ENCODE results near the gene IL22RA2.
"Not testable (repeated sequence)": the region's sequence is repeated elsewhere in the genome, so short reads cannot be mapped to it uniquely, and the experiment has no call there.

The IL22RA2 gene

DNA sequence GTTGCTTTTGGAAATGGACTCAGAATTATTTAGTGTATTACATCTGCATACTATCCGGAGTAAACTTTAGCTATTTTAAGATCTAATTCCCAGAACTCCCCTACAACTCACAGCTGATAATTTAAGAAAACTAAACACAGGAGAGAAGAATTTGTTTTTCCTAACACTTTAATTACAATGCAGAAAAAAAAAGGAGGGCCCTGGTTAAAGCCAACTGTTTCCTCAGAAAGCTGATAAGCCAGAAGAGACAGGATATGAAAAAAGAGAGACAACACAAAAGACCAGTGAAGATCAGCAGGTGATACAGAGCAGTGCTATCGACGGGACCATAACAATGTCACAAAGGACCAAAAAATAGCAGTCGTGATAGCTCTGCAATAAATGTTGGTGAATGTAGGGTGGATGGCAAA is 39.9 kb upstream of the IL22RA2 start:
- Mint-ChIP-seq H3K4me3 (no peak overlapping the region), H3K27me3 (ENCODE audit: low read depth, poor library complexity) (no peaks in the 10 kb centered on the region), H3K36me3 (ENCODE audit: low read depth) (peaks cover 63% of the 10 kb centered on the region), H3K4me1 (peaks cover 20% of the 10 kb centered on the region), H3K9me3 (peaks cover 56% of the 10 kb centered on the region), H3K27ac (no peak overlapping the region)
- TF ChIP-seq, protein P1, sequence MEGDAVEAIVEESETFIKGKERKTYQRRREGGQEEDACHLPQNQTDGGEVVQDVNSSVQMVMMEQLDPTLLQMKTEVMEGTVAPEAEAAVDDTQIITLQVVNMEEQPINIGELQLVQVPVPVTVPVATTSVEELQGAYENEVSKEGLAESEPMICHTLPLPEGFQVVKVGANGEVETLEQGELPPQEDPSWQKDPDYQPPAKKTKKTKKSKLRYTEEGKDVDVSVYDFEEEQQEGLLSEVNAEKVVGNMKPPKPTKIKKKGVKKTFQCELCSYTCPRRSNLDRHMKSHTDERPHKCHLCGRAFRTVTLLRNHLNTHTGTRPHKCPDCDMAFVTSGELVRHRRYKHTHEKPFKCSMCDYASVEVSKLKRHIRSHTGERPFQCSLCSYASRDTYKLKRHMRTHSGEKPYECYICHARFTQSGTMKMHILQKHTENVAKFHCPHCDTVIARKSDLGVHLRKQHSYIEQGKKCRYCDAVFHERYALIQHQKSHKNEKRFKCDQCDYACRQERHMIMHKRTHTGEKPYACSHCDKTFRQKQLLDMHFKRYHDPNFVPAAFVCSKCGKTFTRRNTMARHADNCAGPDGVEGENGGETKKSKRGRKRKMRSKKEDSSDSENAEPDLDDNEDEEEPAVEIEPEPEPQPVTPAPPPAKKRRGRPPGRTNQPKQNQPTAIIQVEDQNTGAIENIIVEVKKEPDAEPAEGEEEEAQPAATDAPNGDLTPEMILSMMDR (IDR thresholded peaks at IDR 0.05) = no peak
- DNase-seq = no peak

- Mint-ChIP-seq H3K4me3 (no peak overlapping the region), H3K27ac (no peak overlapping the region), H3K36me3 (ENCODE audit: low read depth) (peaks cover 76% of the 10 kb centered on the region), H3K9me3 (peaks cover 69% of the 10 kb centered on the region), H3K27me3 (ENCODE audit: low read depth, poor library complexity) (no peaks in the 10 kb centered on the region), H3K4me1 (peaks cover 6% of the 10 kb centered on the region)
- TF ChIP-seq, protein P1 (IDR thresholded peaks at IDR 0.05) = no peak
- no peak for DNase-seq
These were observed 38.5 kb upstream of the IL22RA2 start for GRCh38 chr6:137211910-137212309.

DNA sequence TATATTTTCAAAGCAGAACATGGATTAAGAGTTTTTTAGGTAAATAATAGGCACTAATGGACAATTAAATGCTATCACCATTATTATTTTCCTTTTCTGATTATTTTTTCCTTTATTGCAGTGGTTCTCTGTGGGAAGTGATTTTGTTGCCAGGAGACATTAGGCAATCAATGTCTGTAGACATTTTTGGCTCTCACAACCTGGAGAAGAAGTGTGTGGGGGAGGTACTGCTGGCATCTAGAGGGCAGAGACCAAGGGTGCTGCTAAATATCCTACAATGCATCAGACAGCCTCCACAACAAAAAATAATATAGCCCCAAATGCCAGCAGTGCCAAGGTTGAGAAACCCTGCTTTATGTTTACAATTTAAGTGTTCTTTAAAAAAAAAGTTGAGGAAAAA is 37.5 kb upstream of the IL22RA2 start:
- no peaks in the 10 kb centered on the region for H3K27me3 Mint-ChIP-seq (ENCODE audit: low read depth, poor library complexity)
- peaks cover 73% of the 10 kb centered on the region for H3K9me3 Mint-ChIP-seq
- H3K4me1 Mint-ChIP-seq = no peaks in the 10 kb centered on the region
- no peak overlapping the region for H3K27ac Mint-ChIP-seq
- DNase-seq = no peak
- TF ChIP-seq, protein P1 (IDR thresholded peaks at IDR 0.05) = no peak
- peaks cover 86% of the 10 kb centered on the region for H3K36me3 Mint-ChIP-seq (ENCODE audit: low read depth)
- H3K4me3 Mint-ChIP-seq = no peak overlapping the region

DNA sequence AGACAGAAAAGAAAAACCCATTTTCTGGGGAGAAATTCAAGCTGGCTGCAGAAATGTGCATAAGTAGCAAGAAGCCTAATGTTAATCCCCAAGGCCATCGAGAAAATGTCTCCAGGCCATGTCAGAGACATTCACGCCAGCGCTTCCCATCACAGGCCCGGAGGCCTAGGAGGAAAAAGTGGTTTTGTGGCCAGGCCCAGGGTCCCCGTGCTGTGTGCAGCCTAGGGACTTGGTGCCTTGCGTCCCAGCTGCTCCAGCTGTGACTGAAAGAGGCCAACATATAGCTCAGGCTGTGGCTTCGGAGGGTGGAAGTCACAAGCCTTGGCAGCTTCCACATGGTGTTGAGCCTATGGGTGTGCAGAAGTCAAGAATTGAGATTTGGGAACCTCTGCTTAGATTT is 34.8 kb upstream of the IL22RA2 start:
- H3K4me1 Mint-ChIP-seq = no peaks in the 10 kb centered on the region
- TF ChIP-seq, protein P1 (IDR thresholded peaks at IDR 0.05) = no peak
- no peaks in the 10 kb centered on the region for H3K27me3 Mint-ChIP-seq (ENCODE audit: low read depth, poor library complexity)
- peaks cover 65% of the 10 kb centered on the region for H3K9me3 Mint-ChIP-seq
- peaks cover 96% of the 10 kb centered on the region for H3K36me3 Mint-ChIP-seq (ENCODE audit: low read depth)
- H3K27ac Mint-ChIP-seq = no peak overlapping the region
- H3K4me3 Mint-ChIP-seq = no peak overlapping the region
- DNase-seq = no peak

GRCh38 chr6:137207457-137207856 is 34.0 kb upstream of the IL22RA2 start:
- DNase-seq; H3K27me3 Mint-ChIP-seq (ENCODE audit: low read depth, poor library complexity); H3K4me1 Mint-ChIP-seq; H3K4me3 Mint-ChIP-seq; H3K27ac Mint-ChIP-seq: not testable (repeated sequence)
- Mint-ChIP-seq H3K36me3 (ENCODE audit: low read depth) (peaks cover 97% of the 10 kb centered on the region), H3K9me3 (peaks cover 59% of the 10 kb centered on the region)

GRCh38 chr6:137206577-137206976 is 33.1 kb upstream of the IL22RA2 start:
- no peaks in the 10 kb centered on the region for H3K4me1 Mint-ChIP-seq
- H3K4me3 Mint-ChIP-seq = no peak overlapping the region
- no peak for DNase-seq
- H3K36me3 Mint-ChIP-seq (ENCODE audit: low read depth) = peaks cover 94% of the 10 kb centered on the region
- TF ChIP-seq, protein P1 (IDR thresholded peaks at IDR 0.05) = no peak
- peaks cover 50% of the 10 kb centered on the region for H3K9me3 Mint-ChIP-seq
- H3K27me3 Mint-ChIP-seq (ENCODE audit: low read depth, poor library complexity) = no peaks in the 10 kb centered on the region
- H3K27ac Mint-ChIP-seq = no peak overlapping the region

Measured in nephron progenitor cell (in vitro differentiated cells).